Skeletal muscle satellite cell (primary cell): Measurements from ENCODE around the gene OR14C36. TPM values are rescaled to one million over a fixed set of nuclear protein-coding genes. Genes with fewer than 3 reads are reported as not detected.
"Not testable (repeated sequence)": the region's sequence is repeated elsewhere in the genome, so short reads cannot be mapped to it uniquely, and the experiment has no call there.

Experiments used
- H3K27me3 ChIP-seq: 2 replicates; pipeline ENCODE4 v1.7.0; 2013; ENCODE audit warnings: low read length; ENCODE audit not compliant: control insufficient read depth, insufficient read depth
- H3K36me3 ChIP-seq: 2 replicates; pipeline ENCODE4 v1.7.0; 2013; ENCODE audit warnings: mild to moderate bottlenecking, control low read depth, low read length; ENCODE audit not compliant: insufficient read depth
- H3K4me1 ChIP-seq: 2 replicates; pipeline ENCODE4 v1.7.0; 2013; ENCODE audit warnings: low read length; ENCODE audit not compliant: control insufficient read depth, insufficient read depth
- H3K4me2 ChIP-seq: 2 replicates; pipeline ENCODE4 v1.7.0; 2013; ENCODE audit warnings: mild to moderate bottlenecking, low read length
- H3K4me3 ChIP-seq: 2 replicates; pipeline ENCODE4 v1.7.0; 2013; ENCODE audit warnings: low read length
- H3K9ac ChIP-seq: 2 replicates; pipeline ENCODE4 v1.7.0; 2013; ENCODE audit warnings: mild to moderate bottlenecking, low read depth, low read length, moderate library complexity
- H3K9me3 ChIP-seq: replicated peaks from 2 replicates; pipeline ENCODE4 v1.7.0; 2013; ENCODE audit warnings: mild to moderate bottlenecking, control low read depth, low read length
- total RNA-seq: library from RNA; depleted of rRNA; stranded (reverse); fragments of >200 nt; gene quantifications from 2 replicates; pipeline ENCODE4 v1.2.3, GENCODE V29; 2012; rRNA removed

Gene OR14C36, protein sequence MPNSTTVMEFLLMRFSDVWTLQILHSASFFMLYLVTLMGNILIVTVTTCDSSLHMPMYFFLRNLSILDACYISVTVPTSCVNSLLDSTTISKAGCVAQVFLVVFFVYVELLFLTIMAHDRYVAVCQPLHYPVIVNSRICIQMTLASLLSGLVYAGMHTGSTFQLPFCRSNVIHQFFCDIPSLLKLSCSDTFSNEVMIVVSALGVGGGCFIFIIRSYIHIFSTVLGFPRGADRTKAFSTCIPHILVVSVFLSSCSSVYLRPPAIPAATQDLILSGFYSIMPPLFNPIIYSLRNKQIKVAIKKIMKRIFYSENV
- not detected in 2 replicates for total RNA-seq

DNA sequence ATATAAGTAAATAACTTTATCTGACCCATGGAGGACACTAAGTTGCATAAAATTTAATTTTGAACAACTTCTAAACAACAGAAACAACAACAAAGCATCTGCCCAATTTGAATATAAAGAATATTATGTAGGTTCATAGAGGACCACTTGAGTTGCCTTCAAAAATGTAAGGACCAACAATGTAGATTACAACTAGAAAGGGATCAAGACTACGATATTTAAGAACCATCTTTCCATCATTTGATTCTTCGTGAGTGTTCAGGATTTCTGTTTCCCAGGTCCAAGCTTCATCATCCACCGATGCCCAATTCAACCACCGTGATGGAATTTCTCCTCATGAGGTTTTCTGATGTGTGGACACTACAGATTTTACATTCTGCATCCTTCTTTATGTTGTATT, at the start of gene OR14C36:
OR14C36 (plus strand) TSS at position 301 of the 400 bp plus-strand sequence; CDS start at position 301, 0 bp downstream.
- Histone ChIP-seq H3K9ac (no peak within 1 kb of the TSS), H3K4me1 (no peaks in the 10 kb centered on the region), H3K36me3 (no peaks in the 10 kb centered on the region), H3K4me3 (no peak within 1 kb of the TSS), H3K27me3 (no peaks in the 10 kb centered on the region), H3K4me2 (no peak within 1 kb of the TSS), H3K9me3 (peaks cover 5% of the 10 kb centered on the region)

DNA sequence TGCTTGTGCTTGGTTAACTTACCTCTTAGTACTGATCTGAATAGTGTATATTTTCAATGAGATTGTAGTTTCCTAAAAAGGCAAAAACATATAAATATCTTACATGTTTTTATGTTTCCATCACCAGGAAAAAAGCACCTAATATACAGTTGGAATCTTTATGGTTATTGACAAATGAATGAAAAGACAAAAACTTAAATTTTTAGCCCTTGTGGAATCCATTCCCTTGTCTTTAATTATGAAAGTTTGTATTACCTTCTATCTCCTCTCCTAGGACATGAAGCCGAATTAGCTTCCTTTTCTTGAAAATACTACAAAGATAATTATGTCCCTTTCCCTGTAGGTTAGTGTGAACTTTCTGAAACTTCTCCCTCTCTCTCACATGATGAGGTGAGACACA, 45.3 kb upstream of the OR14C36 start, which contains the start of gene OR2T12:
OR2T12 (minus strand) TSS at position 101 of the 400 bp plus-strand sequence. CDS start 7,846 bp downstream, outside the sequence.
- Histone ChIP-seq H3K4me2 (no peak within 1 kb of the TSS), H3K4me3 (no peak within 1 kb of the TSS), H3K9me3 (no peaks in the 10 kb centered on the region), H3K4me1 (no peaks in the 10 kb centered on the region), H3K9ac (no peak within 1 kb of the TSS), H3K27me3 (no peaks in the 10 kb centered on the region), H3K36me3 (no peaks in the 10 kb centered on the region)

GRCh38 chr1:248305672-248306071, 42.9 kb upstream of the OR14C36 start:
- not testable (repeated sequence) for H3K36me3 ChIP-seq, H3K27me3 ChIP-seq, H3K4me3 ChIP-seq, H3K9ac ChIP-seq, H3K4me1 ChIP-seq, H3K9me3 ChIP-seq, H3K4me2 ChIP-seq

- Histone ChIP-seq H3K4me3 (no peak overlapping the region), H3K9ac (no peak overlapping the region), H3K9me3 (no peaks in the 10 kb centered on the region), H3K36me3 (no peaks in the 10 kb centered on the region), H3K27me3 (no peaks in the 10 kb centered on the region), H3K4me1 (no peaks in the 10 kb centered on the region), H3K4me2 (no peak overlapping the region)
Observed at GRCh38 chr1:248306103-248306502, 42.5 kb upstream of the OR14C36 start.

DNA sequence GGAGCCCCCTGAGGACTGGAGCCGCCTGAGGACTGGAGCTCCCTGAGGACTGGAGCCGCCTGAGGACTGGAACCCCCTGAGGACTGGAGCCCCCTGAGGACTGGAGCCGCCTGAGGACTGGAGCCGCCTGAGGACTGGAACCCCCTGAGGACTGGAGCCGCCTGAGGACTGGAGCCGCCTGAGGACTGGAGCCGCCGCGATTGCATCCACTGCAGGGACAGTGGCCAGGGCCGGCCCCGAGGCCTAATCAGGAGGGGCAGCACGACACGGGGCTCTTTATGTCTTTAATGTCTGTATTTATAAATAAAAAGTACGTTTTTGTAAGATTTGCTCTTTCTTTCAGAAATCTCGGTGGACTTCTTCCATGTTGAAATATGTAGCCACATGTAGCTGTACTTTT, 41.8 kb upstream of the OR14C36 start:
- not testable (repeated sequence) for H3K36me3 ChIP-seq, H3K9ac ChIP-seq, H3K4me1 ChIP-seq

DNA sequence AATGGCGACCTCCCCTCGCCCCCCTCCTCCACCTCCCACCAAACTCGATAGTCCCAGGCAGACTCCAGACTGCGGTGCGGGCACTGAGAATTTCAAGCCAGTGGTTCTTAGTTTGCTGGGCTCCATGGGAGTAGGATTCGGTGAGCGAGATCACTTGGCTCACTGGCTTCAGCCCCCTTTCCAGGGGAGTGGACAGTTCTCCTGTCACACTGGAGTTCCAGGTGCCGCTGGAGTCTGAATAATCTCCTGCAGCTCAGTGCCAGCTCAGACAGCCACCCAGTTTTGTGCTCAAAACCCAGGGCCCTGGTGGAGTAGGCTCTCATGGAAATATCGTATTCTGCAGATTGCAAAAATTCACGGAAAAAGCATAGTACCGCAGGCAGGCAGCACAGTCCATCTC, 31.8 kb upstream of the OR14C36 start:
- Histone ChIP-seq H3K27me3 (no peaks in the 10 kb centered on the region), H3K9me3 (no peaks in the 10 kb centered on the region)

More for the DNA sequence above, 41.8 kb upstream of the OR14C36 start:
- H3K4me3 ChIP-seq, H3K9me3 ChIP-seq, H3K4me2 ChIP-seq, H3K27me3 ChIP-seq: not testable (repeated sequence)

GRCh38 chr1:248324468-248324867, 24.1 kb upstream of the OR14C36 start, which contains the start of gene OR2M7:
Gene OR2M7, minus strand, starts transcription at chr1:248324568. Its CDS starts 0 bp downstream, at chr1:248324568.
- no peaks in the 10 kb centered on the region for H3K4me1 ChIP-seq
- H3K4me3 ChIP-seq, result no peak within 1 kb of the TSS
- no peaks in the 10 kb centered on the region for H3K36me3 ChIP-seq
- no peak within 1 kb of the TSS for H3K4me2 ChIP-seq
- H3K9me3 ChIP-seq, result no peaks in the 10 kb centered on the region
- H3K9ac ChIP-seq, result no peak within 1 kb of the TSS
- H3K27me3 ChIP-seq, result no peaks in the 10 kb centered on the region

More for the DNA sequence above, 31.8 kb upstream of the OR14C36 start:
- no peak overlapping the region for H3K4me3 ChIP-seq
- no peaks in the 10 kb centered on the region for H3K36me3 ChIP-seq
- H3K9ac ChIP-seq, result no peak overlapping the region
- no peak overlapping the region for H3K4me2 ChIP-seq
- H3K4me1 ChIP-seq, result no peaks in the 10 kb centered on the region

DNA sequence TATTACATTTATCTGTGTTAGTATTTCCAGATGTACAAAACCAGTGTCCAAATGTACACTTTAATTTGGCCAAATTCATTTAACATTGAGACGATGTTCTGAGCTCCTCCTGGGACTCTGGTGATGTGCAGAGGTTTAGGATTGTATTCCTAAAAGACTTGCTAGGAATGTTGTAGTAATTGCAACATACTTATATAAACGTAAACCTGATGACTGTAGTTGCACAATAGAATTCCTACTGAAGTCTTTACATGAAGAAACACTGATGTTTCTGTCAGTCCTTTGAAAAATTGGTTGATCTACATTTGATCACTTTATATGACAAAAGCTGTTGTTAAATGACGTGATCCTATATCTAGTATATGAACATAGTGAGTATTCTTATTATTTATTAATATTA, 5.1 kb upstream of the OR14C36 start:
- no peaks in the 10 kb centered on the region for H3K36me3 ChIP-seq
- no peak overlapping the region for H3K4me2 ChIP-seq
- no peaks in the 10 kb centered on the region for H3K4me1 ChIP-seq
- no peak overlapping the region for H3K9ac ChIP-seq
- H3K4me3 ChIP-seq, result no peak overlapping the region
- H3K9me3 ChIP-seq, result peaks cover under 1% of the 10 kb centered on the region
- H3K27me3 ChIP-seq, result no peaks in the 10 kb centered on the region

DNA sequence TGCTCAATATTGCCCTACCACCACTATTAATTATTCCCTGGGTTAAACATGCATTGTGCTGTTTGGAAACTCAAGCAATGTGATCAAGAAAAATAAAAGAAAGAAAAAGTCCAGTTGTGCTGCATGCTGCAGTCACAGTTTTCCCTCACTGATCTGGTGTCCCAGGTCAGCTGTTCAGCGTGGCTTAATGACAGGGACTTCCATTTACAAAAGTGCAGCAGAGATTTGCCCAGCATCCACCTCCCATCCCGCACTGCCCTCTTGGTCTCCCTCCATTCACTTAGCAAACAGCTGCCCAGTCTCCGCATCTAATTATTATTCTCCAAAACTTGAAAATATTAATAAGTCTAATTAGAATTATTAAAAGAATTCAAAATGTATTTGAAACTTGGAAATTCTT, 10.8 kb downstream of the OR14C36 start:
- H3K4me1 ChIP-seq, result no peaks in the 10 kb centered on the region
- no peak overlapping the region for H3K9ac ChIP-seq
- H3K9me3 ChIP-seq, result no peaks in the 10 kb centered on the region
- no peak overlapping the region for H3K4me2 ChIP-seq
- no peaks in the 10 kb centered on the region for H3K36me3 ChIP-seq
- no peaks in the 10 kb centered on the region for H3K27me3 ChIP-seq
- H3K4me3 ChIP-seq, result no peak overlapping the region

GRCh38 chr1:248361121-248361715, 12.6 kb downstream of the OR14C36 start, which contains the start of gene OR2T4:
Gene OR2T4, plus strand, starts transcription at chr1:248361665. Its CDS starts 0 bp downstream, at chr1:248361665.
- no peak within 1 kb of the TSS for H3K9ac ChIP-seq
- H3K4me2 ChIP-seq, result no peak within 1 kb of the TSS
- H3K4me3 ChIP-seq, result no peak within 1 kb of the TSS
- H3K36me3 ChIP-seq, result no peaks in the 10 kb centered on the region
- no peaks in the 10 kb centered on the region for H3K27me3 ChIP-seq
- H3K4me1 ChIP-seq, result no peaks in the 10 kb centered on the region
- no peaks in the 10 kb centered on the region for H3K9me3 ChIP-seq

DNA sequence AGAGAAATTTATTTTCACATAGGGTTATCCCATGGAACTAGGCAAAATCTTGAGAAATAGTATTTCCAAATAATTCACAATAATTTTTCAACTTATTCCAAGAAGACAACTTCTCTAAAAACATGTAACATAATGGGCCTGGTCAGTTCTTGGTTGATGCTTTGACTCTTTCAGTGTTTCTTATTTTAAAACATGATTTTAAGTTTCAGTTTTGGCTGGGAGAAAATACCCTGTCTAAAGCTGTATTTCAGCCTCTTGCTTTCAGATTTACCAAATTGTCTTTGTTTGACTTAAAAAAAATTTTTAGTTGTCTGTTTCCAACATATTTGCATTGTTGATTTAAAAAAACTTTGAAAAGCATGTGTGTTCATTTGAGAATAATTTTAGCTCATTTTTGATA, 18.0 kb downstream of the OR14C36 start:
- no peaks in the 10 kb centered on the region for H3K4me1 ChIP-seq
- no peak overlapping the region for H3K4me3 ChIP-seq
- no peaks in the 10 kb centered on the region for H3K36me3 ChIP-seq
- H3K4me2 ChIP-seq, result no peak overlapping the region
- H3K9me3 ChIP-seq, result peaks cover 2% of the 10 kb centered on the region
- no peak overlapping the region for H3K9ac ChIP-seq
- no peaks in the 10 kb centered on the region for H3K27me3 ChIP-seq
